Ovary (tissue), 3 donors: Measurements from ENCODE around the gene ADK.

Source experiments
- POLR2A ChIP-seq: fragments of 450-650 bp; IDR thresholded peaks from one replicate; pipeline ENCODE4 v1.6.1; 2017; ENCODE audit warnings: antibody characterized with exemption, mild to moderate bottlenecking, moderate library complexity
- TF ChIP-seq, protein P1 (sequence below), 3 donors: fragments of 450-650 bp in 2 of 3; fragments of 200-600 bp in 1 of 3; IDR thresholded peaks; one replicate each; pipeline versions ENCODE4 v1.5.1 to v1.8.0; 2016 to 2022; ENCODE audit warnings: antibody characterized with exemption in 3 of 3, mild to moderate bottlenecking in 1 of 3
- donor health status: DM: no; HTN: no; CAD: no.

DNA sequence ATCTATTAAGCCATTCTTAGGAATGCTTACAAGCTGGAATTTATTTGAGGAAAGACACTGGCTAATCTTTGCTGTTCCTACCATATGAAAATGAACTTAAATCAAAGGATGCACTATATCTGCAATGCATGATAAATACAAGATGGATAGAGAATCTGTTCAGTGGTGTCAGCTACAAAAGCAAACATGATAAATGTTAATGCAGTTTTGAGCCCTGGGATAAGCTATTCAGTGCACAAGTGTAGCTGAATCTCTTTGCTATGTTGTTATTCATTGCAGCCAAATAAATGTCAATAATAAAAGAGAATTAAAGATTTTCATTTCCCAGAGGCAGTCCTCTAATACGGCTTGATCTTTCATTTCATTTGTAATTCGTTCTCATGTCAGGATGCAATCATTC lies 451.6 kb downstream of the ADK start:
- TF ChIP-seq POLR2A: no peak
- TF ChIP-seq, protein P1, sequence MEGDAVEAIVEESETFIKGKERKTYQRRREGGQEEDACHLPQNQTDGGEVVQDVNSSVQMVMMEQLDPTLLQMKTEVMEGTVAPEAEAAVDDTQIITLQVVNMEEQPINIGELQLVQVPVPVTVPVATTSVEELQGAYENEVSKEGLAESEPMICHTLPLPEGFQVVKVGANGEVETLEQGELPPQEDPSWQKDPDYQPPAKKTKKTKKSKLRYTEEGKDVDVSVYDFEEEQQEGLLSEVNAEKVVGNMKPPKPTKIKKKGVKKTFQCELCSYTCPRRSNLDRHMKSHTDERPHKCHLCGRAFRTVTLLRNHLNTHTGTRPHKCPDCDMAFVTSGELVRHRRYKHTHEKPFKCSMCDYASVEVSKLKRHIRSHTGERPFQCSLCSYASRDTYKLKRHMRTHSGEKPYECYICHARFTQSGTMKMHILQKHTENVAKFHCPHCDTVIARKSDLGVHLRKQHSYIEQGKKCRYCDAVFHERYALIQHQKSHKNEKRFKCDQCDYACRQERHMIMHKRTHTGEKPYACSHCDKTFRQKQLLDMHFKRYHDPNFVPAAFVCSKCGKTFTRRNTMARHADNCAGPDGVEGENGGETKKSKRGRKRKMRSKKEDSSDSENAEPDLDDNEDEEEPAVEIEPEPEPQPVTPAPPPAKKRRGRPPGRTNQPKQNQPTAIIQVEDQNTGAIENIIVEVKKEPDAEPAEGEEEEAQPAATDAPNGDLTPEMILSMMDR (IDR thresholded peaks at IDR 0.05): no peak
